Fibroblast of lung (primary cell): ENCODE data around the gene PACRG. TPM values are rescaled to one million over a fixed set of nuclear protein-coding genes. Genes with fewer than 3 reads are reported as not detected.

Source experiments
- DNase-seq, 2 donors: peaks; one replicate each; pipeline versions ENCODE4 v3.0.0 to v3.0.0-alpha.2; 2010; ENCODE audit warnings: low read depth in 2 of 2
- H2AFZ ChIP-seq: 2 replicates; pipeline ENCODE4 v1.5.1; 2012; ENCODE audit warnings: low read length, control low read depth, inconsistent platforms
- H3K27ac ChIP-seq: 2 replicates; pipeline ENCODE4 v1.5.1; 2011; ENCODE audit warnings: low read length, control low read depth; ENCODE audit not compliant: insufficient read depth
- H3K27me3 ChIP-seq: 2 replicates; pipeline ENCODE4 v1.5.1; 2011; ENCODE audit warnings: mild to moderate bottlenecking, low read length; ENCODE audit not compliant: control insufficient read depth, insufficient read depth
- H3K36me3 ChIP-seq: 2 replicates; pipeline ENCODE4 v1.5.1; 2011; ENCODE audit warnings: low read length; ENCODE audit not compliant: control insufficient read depth, insufficient read depth
- H3K4me1 ChIP-seq: 2 replicates; pipeline ENCODE4 v1.5.1; 2011; ENCODE audit warnings: low read length; ENCODE audit not compliant: control insufficient read depth, insufficient read depth; ENCODE audit errors: extremely low read depth
- H3K4me2 ChIP-seq: 2 replicates; pipeline ENCODE4 v1.5.1; 2011; ENCODE audit warnings: low read length, control low read depth; ENCODE audit not compliant: insufficient read depth; ENCODE audit errors: extremely low read depth
- H3K4me3 ChIP-seq, 4 experiments: fragments of 200-600 bp in 1 of 4; sonication (generic) in 1 of 4; replicated peaks in 1 of 4; 2 replicates each; pipeline ENCODE4 v1.5.1; 2011 to 2016; ENCODE audit warnings: low read length in 4 of 4, low read depth in 3 of 4, mild to moderate bottlenecking in 3 of 4, control low read depth in 2 of 4, inconsistent platforms in 1 of 4, mixed read lengths in 1 of 4; ENCODE audit not compliant: insufficient read depth in 1 of 4; ENCODE audit errors: control extremely low read depth in 1 of 4
- H3K79me2 ChIP-seq: 2 replicates; pipeline ENCODE4 v1.5.1; 2012; ENCODE audit warnings: mild to moderate bottlenecking, low read length, inconsistent platforms; ENCODE audit not compliant: control insufficient read depth, insufficient read depth
- H3K9ac ChIP-seq: 2 replicates; pipeline ENCODE4 v1.5.1; 2011; ENCODE audit warnings: mild to moderate bottlenecking, low read length, control low read depth; ENCODE audit not compliant: insufficient read depth
- H3K9me3 ChIP-seq: 2 replicates; pipeline ENCODE4 v1.5.1; 2012; ENCODE audit warnings: low read depth, low read length; ENCODE audit not compliant: control insufficient read depth, insufficient read depth
- H4K20me1 ChIP-seq: 2 replicates; pipeline ENCODE4 v1.5.1; 2011; ENCODE audit warnings: low read length; ENCODE audit not compliant: control insufficient read depth, insufficient read depth; ENCODE audit errors: extremely low read depth
- EZH2 ChIP-seq: IDR thresholded peaks from 2 replicates; pipeline ENCODE4 v1.5.1; 2012; ENCODE audit warnings: low read length, control low read depth, mild to moderate bottlenecking; ENCODE audit errors: missing control alignments
- polyA plus RNA-seq, 2 donors: library from polyadenylated mRNA; depleted of rRNA in 1 of 2; stranded (reverse) in 1 of 2; unstranded in 1 of 2; fragments of >200 nt; gene quantifications; 2 replicates each; pipeline ENCODE4 v1.2.1, GENCODE V29; 2011 to 2012; ENCODE audit warnings: missing spikeins in 1 of 2
- total RNA-seq: library from RNA; depleted of rRNA; stranded (reverse); fragments of >200 nt; gene quantifications from 2 replicates; pipeline ENCODE4 v1.2.1, GENCODE V29; 2014
- TF ChIP-seq, protein P1 (sequence below), 2 donors: IDR thresholded peaks in 1 of 2; conservative IDR thresholded peaks in 1 of 2; 1 replicate in 1 of 2; 2 replicates in 1 of 2; pipeline ENCODE4 v1.5.1; 2011 to 2012; ENCODE audit warnings: low read length in 2 of 2, control low read depth in 1 of 2, inconsistent platforms in 1 of 2, low read depth in 1 of 2, mild to moderate bottlenecking in 1 of 2

Gene PACRG
- total and polyA plus RNA-seq, 2 donors (not counting 1 experiment from before 2014, with no cell fraction given) = 0.30 to 0.66 TPM

- no peak overlapping the region for H3K9ac ChIP-seq
Measured at GRCh38 chr6:163343609-163344008, 615.8 kb downstream of the PACRG start.

GRCh38 chr6:163344411-163344810, 616.6 kb downstream of the PACRG start:
- no peak for DNase-seq
- Histone ChIP-seq H3K79me2 (no peaks in the 10 kb centered on the region), H4K20me1 (no peaks in the 10 kb centered on the region), H3K9ac (no peak overlapping the region), H3K4me1 (no peaks in the 10 kb centered on the region), H3K27me3 (no peaks in the 10 kb centered on the region), H2AFZ (no peak overlapping the region), H3K4me3 (no peak overlapping the region), H3K27ac (no peak overlapping the region), H3K36me3 (no peaks in the 10 kb centered on the region), H3K4me2 (no peak overlapping the region), H3K9me3 (no peaks in the 10 kb centered on the region)
- TF ChIP-seq, protein P1, sequence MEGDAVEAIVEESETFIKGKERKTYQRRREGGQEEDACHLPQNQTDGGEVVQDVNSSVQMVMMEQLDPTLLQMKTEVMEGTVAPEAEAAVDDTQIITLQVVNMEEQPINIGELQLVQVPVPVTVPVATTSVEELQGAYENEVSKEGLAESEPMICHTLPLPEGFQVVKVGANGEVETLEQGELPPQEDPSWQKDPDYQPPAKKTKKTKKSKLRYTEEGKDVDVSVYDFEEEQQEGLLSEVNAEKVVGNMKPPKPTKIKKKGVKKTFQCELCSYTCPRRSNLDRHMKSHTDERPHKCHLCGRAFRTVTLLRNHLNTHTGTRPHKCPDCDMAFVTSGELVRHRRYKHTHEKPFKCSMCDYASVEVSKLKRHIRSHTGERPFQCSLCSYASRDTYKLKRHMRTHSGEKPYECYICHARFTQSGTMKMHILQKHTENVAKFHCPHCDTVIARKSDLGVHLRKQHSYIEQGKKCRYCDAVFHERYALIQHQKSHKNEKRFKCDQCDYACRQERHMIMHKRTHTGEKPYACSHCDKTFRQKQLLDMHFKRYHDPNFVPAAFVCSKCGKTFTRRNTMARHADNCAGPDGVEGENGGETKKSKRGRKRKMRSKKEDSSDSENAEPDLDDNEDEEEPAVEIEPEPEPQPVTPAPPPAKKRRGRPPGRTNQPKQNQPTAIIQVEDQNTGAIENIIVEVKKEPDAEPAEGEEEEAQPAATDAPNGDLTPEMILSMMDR (conservative IDR thresholded peaks at IDR 0.05 in 1 of 2, IDR thresholded peaks at IDR 0.05 in 1 of 2; ENCODE audit: low read depth in 1 of 2, low read length in 2 of 2) = no peak
- no peak for TF ChIP-seq EZH2

More at GRCh38 chr6:163343609-163344008, 615.8 kb downstream of the PACRG start:
- no peak overlapping the region for H3K4me3 ChIP-seq
- no peak overlapping the region for H3K4me2 ChIP-seq
- H2AFZ ChIP-seq = no peak overlapping the region
- no peaks in the 10 kb centered on the region for H3K9me3 ChIP-seq
- no peaks in the 10 kb centered on the region for H3K79me2 ChIP-seq
- no peaks in the 10 kb centered on the region for H4K20me1 ChIP-seq
- TF ChIP-seq EZH2 = no peak
- TF ChIP-seq, protein P1 (conservative IDR thresholded peaks at IDR 0.05 in 1 of 2, IDR thresholded peaks at IDR 0.05 in 1 of 2; ENCODE audit: low read depth in 1 of 2, low read length in 2 of 2) = no peak
- no peak for DNase-seq
- no peaks in the 10 kb centered on the region for H3K27me3 ChIP-seq
- H3K4me1 ChIP-seq = no peaks in the 10 kb centered on the region
- no peak overlapping the region for H3K27ac ChIP-seq
- H3K36me3 ChIP-seq = no peaks in the 10 kb centered on the region

GRCh38 chr6:163345931-163346330, 618.2 kb downstream of the PACRG start:
- Histone ChIP-seq H3K4me3 (no peak overlapping the region), H4K20me1 (no peaks in the 10 kb centered on the region), H3K4me1 (no peaks in the 10 kb centered on the region), H3K9ac (no peak overlapping the region), H3K9me3 (no peaks in the 10 kb centered on the region), H3K27me3 (no peaks in the 10 kb centered on the region), H3K27ac (no peak overlapping the region), H3K36me3 (no peaks in the 10 kb centered on the region), H3K4me2 (no peak overlapping the region), H3K79me2 (no peaks in the 10 kb centered on the region), H2AFZ (no peak overlapping the region)
- no peak for DNase-seq
- TF ChIP-seq, protein P1 (conservative IDR thresholded peaks at IDR 0.05 in 1 of 2, IDR thresholded peaks at IDR 0.05 in 1 of 2; ENCODE audit: low read depth in 1 of 2, low read length in 2 of 2) = no peak
- TF ChIP-seq EZH2 = no peak
